ENCODE results near the gene SMAD3.

SMAD3 gene

DNA sequence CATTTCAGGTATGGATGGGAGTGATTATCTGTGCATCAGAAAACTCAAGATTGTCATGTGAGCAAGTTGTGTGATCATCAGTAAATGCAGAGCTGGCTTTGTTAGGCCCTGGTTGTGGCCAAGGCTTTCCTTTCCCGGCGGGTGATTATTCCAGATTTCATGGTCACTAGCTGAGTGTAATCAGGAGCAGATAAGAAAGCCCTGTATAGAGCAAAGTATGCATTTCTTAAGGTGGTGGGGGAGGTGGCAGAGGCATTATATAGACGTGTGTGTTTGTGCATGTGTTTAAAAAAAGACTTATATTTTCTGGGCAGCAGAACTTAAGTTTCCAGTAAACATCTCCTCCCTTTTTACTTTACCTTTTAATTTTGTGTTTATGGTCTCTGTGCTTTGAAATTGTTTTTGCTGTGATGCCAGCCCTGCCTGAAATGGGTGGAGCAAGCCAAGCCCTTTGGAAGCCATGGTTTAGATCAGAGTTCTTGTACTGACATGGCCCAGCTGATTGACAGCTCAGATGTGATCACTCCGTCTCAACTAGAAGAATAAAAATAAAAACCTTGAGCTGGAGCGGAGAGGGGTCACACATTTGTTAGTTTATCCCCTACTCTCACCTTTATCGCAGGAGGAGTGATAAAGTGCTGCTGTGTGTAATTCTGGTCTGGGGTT is 22.2 kb downstream of the SMAD3 start:
- TF ChIP-seq, protein P1, sequence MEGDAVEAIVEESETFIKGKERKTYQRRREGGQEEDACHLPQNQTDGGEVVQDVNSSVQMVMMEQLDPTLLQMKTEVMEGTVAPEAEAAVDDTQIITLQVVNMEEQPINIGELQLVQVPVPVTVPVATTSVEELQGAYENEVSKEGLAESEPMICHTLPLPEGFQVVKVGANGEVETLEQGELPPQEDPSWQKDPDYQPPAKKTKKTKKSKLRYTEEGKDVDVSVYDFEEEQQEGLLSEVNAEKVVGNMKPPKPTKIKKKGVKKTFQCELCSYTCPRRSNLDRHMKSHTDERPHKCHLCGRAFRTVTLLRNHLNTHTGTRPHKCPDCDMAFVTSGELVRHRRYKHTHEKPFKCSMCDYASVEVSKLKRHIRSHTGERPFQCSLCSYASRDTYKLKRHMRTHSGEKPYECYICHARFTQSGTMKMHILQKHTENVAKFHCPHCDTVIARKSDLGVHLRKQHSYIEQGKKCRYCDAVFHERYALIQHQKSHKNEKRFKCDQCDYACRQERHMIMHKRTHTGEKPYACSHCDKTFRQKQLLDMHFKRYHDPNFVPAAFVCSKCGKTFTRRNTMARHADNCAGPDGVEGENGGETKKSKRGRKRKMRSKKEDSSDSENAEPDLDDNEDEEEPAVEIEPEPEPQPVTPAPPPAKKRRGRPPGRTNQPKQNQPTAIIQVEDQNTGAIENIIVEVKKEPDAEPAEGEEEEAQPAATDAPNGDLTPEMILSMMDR (IDR thresholded peaks at IDR 0.05; ENCODE audit: borderline replicate concordance, extremely low read depth, low read length, poor library complexity, severe bottlenecking), result no peak
- TF ChIP-seq EZH2 (IDR thresholded peaks at IDR 0.05; ENCODE audit: borderline replicate concordance, low read depth, low read length, severe bottlenecking), result no peak
- no peak for ATAC-seq (ENCODE audit: insufficient read depth, low read depth)
- H3K79me2 ChIP-seq (ENCODE audit: insufficient read depth, low read length), result no peaks in the 10 kb centered on the region

DNA sequence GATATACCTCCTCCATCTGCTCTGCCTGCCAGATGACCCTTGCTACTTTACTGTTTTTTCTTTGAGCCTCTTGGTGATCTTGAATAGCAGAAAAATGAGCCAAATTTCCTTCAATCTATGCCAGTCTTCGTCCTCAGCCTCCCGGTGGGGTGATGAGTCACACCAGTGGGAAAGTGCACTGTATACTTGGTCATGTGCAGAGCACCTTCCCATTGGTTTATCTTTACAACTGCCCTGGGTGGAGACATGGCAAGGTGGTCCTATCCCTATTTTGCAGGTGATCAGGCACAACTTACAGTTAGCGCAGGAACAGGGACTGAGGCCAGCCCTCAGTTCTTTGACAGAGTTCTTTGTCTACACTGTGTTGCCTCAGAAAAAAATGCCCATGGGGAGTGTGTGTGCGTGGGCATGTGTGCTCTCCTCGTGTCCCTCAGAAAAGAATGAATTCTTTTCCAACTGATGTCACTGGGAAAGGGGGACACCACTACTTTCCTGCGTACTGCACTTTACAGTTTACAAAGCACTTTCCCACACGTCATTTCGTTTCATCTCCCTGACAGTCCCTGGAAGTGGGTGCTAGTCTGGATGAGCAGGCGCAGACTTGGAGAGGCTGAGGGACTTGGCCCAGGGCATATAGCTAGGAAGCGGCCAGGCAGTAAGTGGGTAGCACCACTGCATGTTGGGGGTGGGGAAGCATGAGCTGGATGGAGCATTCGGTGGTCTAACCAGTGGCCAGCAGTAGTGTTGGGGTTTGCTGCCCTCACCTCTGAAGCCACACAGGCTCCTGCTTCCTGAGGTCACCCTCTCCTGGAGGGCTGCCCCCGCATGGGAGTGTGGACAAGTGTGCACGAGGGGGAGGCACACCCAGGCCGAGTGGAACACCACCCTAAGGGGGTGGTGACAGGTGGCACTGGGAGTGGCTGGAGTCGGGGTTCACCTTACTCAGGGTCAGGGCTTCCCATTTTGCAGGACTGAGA is 24.1 kb downstream of the SMAD3 start:
- no peak for DNase-seq
- Histone ChIP-seq H3K79me2 (ENCODE audit: insufficient read depth, low read length) (no peaks in the 10 kb centered on the region), H3K9me3 (ENCODE audit: insufficient read depth, low read length, severe bottlenecking) (no peaks in the 10 kb centered on the region), H3K27ac (ENCODE audit: low read length) (no peak overlapping the region), H3K27me3 (ENCODE audit: insufficient read depth, low read length, poor library complexity) (peaks cover 12% of the 10 kb centered on the region), H2AFZ (ENCODE audit: low read depth, low read length) (no peak overlapping the region), H3K4me2 (ENCODE audit: insufficient read depth, low read length) (no peak overlapping the region), H3K36me3 (ENCODE audit: insufficient read depth, low read length) (no peaks in the 10 kb centered on the region), H4K20me1 (ENCODE audit: insufficient read depth, low read length) (no peaks in the 10 kb centered on the region), H3K9ac (ENCODE audit: low read depth, low read length) (no peak overlapping the region), H3K4me3 (ENCODE audit: low read depth in 1 of 2, low read length in 2 of 2) (no peak overlapping the region), H3K4me1 (ENCODE audit: insufficient read depth, low read length) (no peaks in the 10 kb centered on the region)
- TF ChIP-seq, protein P1 (IDR thresholded peaks at IDR 0.05; ENCODE audit: borderline replicate concordance, extremely low read depth, low read length, poor library complexity, severe bottlenecking), result no peak
- TF ChIP-seq EZH2 (IDR thresholded peaks at IDR 0.05; ENCODE audit: borderline replicate concordance, low read depth, low read length, severe bottlenecking), result no peak
- no peak for ATAC-seq (ENCODE audit: insufficient read depth, low read depth)

More for the DNA sequence above, 22.2 kb downstream of the SMAD3 start:
- Histone ChIP-seq H3K36me3 (ENCODE audit: insufficient read depth, low read length) (no peaks in the 10 kb centered on the region), H3K4me3 (ENCODE audit: low read depth in 1 of 2, low read length in 2 of 2) (no peak overlapping the region), H4K20me1 (ENCODE audit: insufficient read depth, low read length) (no peaks in the 10 kb centered on the region), H3K4me1 (ENCODE audit: insufficient read depth, low read length) (no peaks in the 10 kb centered on the region), H3K9me3 (ENCODE audit: insufficient read depth, low read length, severe bottlenecking) (no peaks in the 10 kb centered on the region), H3K4me2 (ENCODE audit: insufficient read depth, low read length) (no peak overlapping the region), H3K27me3 (ENCODE audit: insufficient read depth, low read length, poor library complexity) (peaks cover 12% of the 10 kb centered on the region), H3K27ac (ENCODE audit: low read length) (no peak overlapping the region), H3K9ac (ENCODE audit: low read depth, low read length) (no peak overlapping the region), H2AFZ (ENCODE audit: low read depth, low read length) (no peak overlapping the region)
- no peak for DNase-seq

DNA sequence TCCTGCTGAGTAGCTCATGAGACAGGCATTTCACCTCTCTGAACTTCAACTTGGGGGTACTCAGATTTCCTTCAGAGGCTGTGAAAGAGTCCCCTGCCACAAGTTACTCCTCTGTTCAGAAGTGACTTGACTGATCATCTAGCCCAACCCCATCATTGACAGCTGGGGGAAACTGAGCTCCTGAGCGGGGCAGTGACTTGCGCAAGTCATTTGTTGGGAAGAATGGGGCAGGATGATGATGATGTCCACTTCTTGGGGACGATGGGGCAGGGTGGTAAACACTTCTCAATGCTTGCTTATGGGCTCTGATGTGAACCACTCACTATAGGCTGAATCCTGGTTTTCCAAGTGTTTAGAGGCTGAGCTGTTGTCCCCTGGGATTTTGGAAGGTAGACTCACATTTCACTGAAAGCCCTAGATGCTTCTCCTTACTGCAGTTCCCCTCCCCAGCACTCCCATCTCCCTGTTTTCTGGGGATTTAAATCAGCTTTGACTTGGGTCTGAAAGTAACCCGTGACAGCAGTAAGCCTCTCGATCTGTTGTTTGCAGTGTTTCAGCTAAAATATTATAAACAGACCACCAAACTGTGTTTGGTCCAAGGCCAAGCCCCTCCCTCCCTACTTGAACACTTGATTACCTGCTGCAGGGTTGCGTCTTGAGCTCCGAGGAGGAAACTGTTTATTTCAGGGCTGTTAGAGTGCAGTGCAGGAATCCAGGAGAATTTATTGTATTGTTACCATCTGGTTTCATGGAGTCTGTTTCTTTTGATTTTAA is 25.1 kb downstream of the SMAD3 start:
- peaks cover 12% of the 10 kb centered on the region for H3K27me3 ChIP-seq (ENCODE audit: insufficient read depth, low read length, poor library complexity)
- no peak overlapping the region for H3K27ac ChIP-seq (ENCODE audit: low read length)
- no peaks in the 10 kb centered on the region for H3K4me1 ChIP-seq (ENCODE audit: insufficient read depth, low read length)
- no peaks in the 10 kb centered on the region for H3K79me2 ChIP-seq (ENCODE audit: insufficient read depth, low read length)
- no peaks in the 10 kb centered on the region for H3K9me3 ChIP-seq (ENCODE audit: insufficient read depth, low read length, severe bottlenecking)
- TF ChIP-seq EZH2 (IDR thresholded peaks at IDR 0.05; ENCODE audit: borderline replicate concordance, low read depth, low read length, severe bottlenecking), result no peak
- TF ChIP-seq, protein P1 (IDR thresholded peaks at IDR 0.05; ENCODE audit: borderline replicate concordance, extremely low read depth, low read length, poor library complexity, severe bottlenecking), result no peak
- DNase-seq (no peak), ATAC-seq (ENCODE audit: insufficient read depth, low read depth) (no peak)
- H4K20me1 ChIP-seq (ENCODE audit: insufficient read depth, low read length), result no peaks in the 10 kb centered on the region
- H3K4me3 ChIP-seq (ENCODE audit: low read depth in 1 of 2, low read length in 2 of 2), result no peak overlapping the region
- H3K36me3 ChIP-seq (ENCODE audit: insufficient read depth, low read length), result no peaks in the 10 kb centered on the region
- H3K4me2 ChIP-seq (ENCODE audit: insufficient read depth, low read length), result no peak overlapping the region
- H2AFZ ChIP-seq (ENCODE audit: low read depth, low read length), result no peak overlapping the region
- no peak overlapping the region for H3K9ac ChIP-seq (ENCODE audit: low read depth, low read length)
